Smooth muscle cell (in vitro differentiated cells): ENCODE measurements around the gene MAP2K3. TPM values are rescaled to one million over a fixed set of nuclear protein-coding genes. Genes with fewer than 3 reads are reported as not detected.

Experiments
- DNase-seq: peaks from one replicate; lab custom pipeline; 2025; ENCODE audit not compliant: unreplicated experiment; lab: John Stamatoyannopoulos, UW
- H2AFZ ChIP-seq: fragments of 200-600 bp; sonication (generic); 2 replicates; pipeline ENCODE4 v1.6.0; 2016; ENCODE audit warnings: antibody characterized with exemption, low read depth, mild to moderate bottlenecking
- H3F3A ChIP-seq: fragments of 200-600 bp; sonication (generic); 2 replicates; pipeline ENCODE4 v1.6.0; 2017; ENCODE audit warnings: antibody characterized with exemption, low read depth
- H3K27ac ChIP-seq: fragments of 200-600 bp; sonication (generic); 2 replicates; pipeline ENCODE4 v1.5.1; 2016; ENCODE audit warnings: low read depth, mild to moderate bottlenecking
- H3K27me3 ChIP-seq: fragments of 200-600 bp; sonication (generic); 2 replicates; pipeline ENCODE4 v1.6.1; 2016; ENCODE audit warnings: low read depth, mild to moderate bottlenecking
- H3K36me3 ChIP-seq: fragments of 200-600 bp; sonication (generic); 2 replicates; pipeline ENCODE4 v1.5.1; 2016; ENCODE audit warnings: low read depth
- H3K4me1 ChIP-seq: fragments of 200-600 bp; sonication (generic); 2 replicates; pipeline ENCODE4 v1.5.1; 2016; ENCODE audit warnings: low read depth
- H3K4me2 ChIP-seq: fragments of 200-600 bp; sonication (generic); 2 replicates; pipeline ENCODE4 v1.6.0; 2016; ENCODE audit warnings: mild to moderate bottlenecking
- H3K4me3 ChIP-seq: fragments of 200-600 bp; sonication (generic); 2 replicates; pipeline ENCODE4 v1.5.1; 2016; ENCODE audit warnings: mild to moderate bottlenecking
- H3K79me2 ChIP-seq: fragments of 200-600 bp; sonication (generic); 2 replicates; pipeline ENCODE4 v1.6.0; 2016; ENCODE audit warnings: low read depth, mild to moderate bottlenecking
- H3K9ac ChIP-seq: fragments of 200-600 bp; sonication (generic); 2 replicates; pipeline ENCODE4 v1.6.0; 2016; ENCODE audit warnings: low read depth
- H3K9me3 ChIP-seq: fragments of 200-600 bp; sonication (generic); replicated peaks from 2 replicates; pipeline ENCODE4 v1.5.1; 2016; ENCODE audit warnings: low read depth
- H4K20me1 ChIP-seq: fragments of 200-600 bp; sonication (generic); 2 replicates; pipeline ENCODE4 v1.6.0; 2016; ENCODE audit warnings: low read depth
- CTCF ChIP-seq: fragments of 200-600 bp; sonication (generic); IDR thresholded peaks from 2 replicates; pipeline ENCODE4 v1.5.1; 2017; ENCODE audit warnings: borderline replicate concordance, mild to moderate bottlenecking, antibody characterized with exemption; ENCODE audit not compliant: insufficient read depth, poor library complexity, severe bottlenecking
- WGBS: methylation state at CpG from one replicate; pipeline ENCODE4 v1.1.7; 2016; ENCODE audit warnings: low lambda C conversion rate; 5-methylcytosine and 5-hydroxymethylcytosine counted together
- polyA plus RNA-seq: library from polyadenylated mRNA; unstranded; fragments of >200 nt; fragmentation: Nextera tagmentation; extraction: Ambion mirVana; gene quantifications from 2 replicates; pipeline ENCODE4 v1.2.1, GENCODE V29; 2016
- total RNA-seq: library from RNA; depleted of rRNA; stranded (reverse); fragments of >200 nt; gene quantifications from 2 replicates; pipeline ENCODE4 v1.2.3, GENCODE V29; 2014

Gene MAP2K3
- total and polyA plus RNA-seq, 2 experiments from 2014 or later: 14.2 to 53.8 TPM

- 93% methylated on average over 2 of the region's 2 CpGs for WGBS
- DNase-seq: no peak
- Histone ChIP-seq H3F3A (no peaks in the 10 kb centered on the region), H3K4me2 (no peak overlapping the region), H4K20me1 (no peaks in the 10 kb centered on the region), H3K27me3 (no peaks in the 10 kb centered on the region), H2AFZ (no peak overlapping the region), H3K4me3 (no peak overlapping the region), H3K9me3 (no peaks in the 10 kb centered on the region), H3K27ac (no peak overlapping the region), H3K4me1 (peaks cover 7% of the 10 kb centered on the region), H3K79me2 (no peaks in the 10 kb centered on the region), H3K9ac (no peak overlapping the region), H3K36me3 (no peaks in the 10 kb centered on the region)
- TF ChIP-seq CTCF: no peak
Observed at GRCh38 chr17:21356537-21357127, 72.1 kb downstream of the MAP2K3 start.

- H3K27ac ChIP-seq: no peak overlapping the region
- H3K4me1 ChIP-seq: peaks cover 7% of the 10 kb centered on the region
- TF ChIP-seq CTCF: no peak
- H3K79me2 ChIP-seq: no peaks in the 10 kb centered on the region
- no peak overlapping the region for H3K4me3 ChIP-seq
- DNase-seq: no peak
- 82% methylated on average over 5 of the region's 5 CpGs for WGBS
- H3K27me3 ChIP-seq: no peaks in the 10 kb centered on the region
- H3K4me2 ChIP-seq: no peak overlapping the region
- no peaks in the 10 kb centered on the region for H3F3A ChIP-seq
- no peaks in the 10 kb centered on the region for H4K20me1 ChIP-seq
- no peak overlapping the region for H2AFZ ChIP-seq
- H3K9me3 ChIP-seq: no peaks in the 10 kb centered on the region
- no peaks in the 10 kb centered on the region for H3K36me3 ChIP-seq
- no peak overlapping the region for H3K9ac ChIP-seq
Observed at GRCh38 chr17:21357281-21357680, 72.8 kb downstream of the MAP2K3 start.

- no peak for TF ChIP-seq CTCF
- Histone ChIP-seq H4K20me1 (no peaks in the 10 kb centered on the region), H3K4me2 (no peak overlapping the region), H2AFZ (no peak overlapping the region), H3K9me3 (no peaks in the 10 kb centered on the region), H3K9ac (no peak overlapping the region), H3F3A (no peaks in the 10 kb centered on the region), H3K4me1 (peaks cover 7% of the 10 kb centered on the region), H3K27ac (no peak overlapping the region), H3K27me3 (no peaks in the 10 kb centered on the region), H3K4me3 (no peak overlapping the region), H3K79me2 (no peaks in the 10 kb centered on the region), H3K36me3 (no peaks in the 10 kb centered on the region)
- no peak for DNase-seq
- WGBS: 56% methylated on average over 10 of the region's 10 CpGs
Observed at GRCh38 chr17:21357696-21358656, 73.5 kb downstream of the MAP2K3 start.
